AG08396 (cell line): ENCODE results near the gene ADAMTSL5.

Experiments
- DNase-seq: peaks from one replicate; pipeline ENCODE4 v3.0.0; 2012; ENCODE audit warnings: low spot score, mixed read lengths

Gene ADAMTSL5

DNA sequence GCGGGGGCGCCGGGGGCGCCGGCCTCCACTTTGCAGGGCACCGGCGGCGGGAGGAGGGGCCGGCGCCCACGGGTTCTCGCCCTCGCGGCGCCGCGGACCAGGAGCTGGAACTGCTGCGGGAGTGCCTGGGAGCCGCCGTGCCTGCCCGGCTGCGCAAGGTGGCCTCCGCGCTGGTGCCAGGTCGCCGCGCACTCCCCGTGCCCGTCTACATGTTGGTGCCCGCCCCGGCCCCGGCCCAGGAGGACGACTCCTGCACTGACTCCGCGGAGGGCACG, 45.7 kb downstream of the ADAMTSL5 start:
- DNase-seq = no peak

DNA sequence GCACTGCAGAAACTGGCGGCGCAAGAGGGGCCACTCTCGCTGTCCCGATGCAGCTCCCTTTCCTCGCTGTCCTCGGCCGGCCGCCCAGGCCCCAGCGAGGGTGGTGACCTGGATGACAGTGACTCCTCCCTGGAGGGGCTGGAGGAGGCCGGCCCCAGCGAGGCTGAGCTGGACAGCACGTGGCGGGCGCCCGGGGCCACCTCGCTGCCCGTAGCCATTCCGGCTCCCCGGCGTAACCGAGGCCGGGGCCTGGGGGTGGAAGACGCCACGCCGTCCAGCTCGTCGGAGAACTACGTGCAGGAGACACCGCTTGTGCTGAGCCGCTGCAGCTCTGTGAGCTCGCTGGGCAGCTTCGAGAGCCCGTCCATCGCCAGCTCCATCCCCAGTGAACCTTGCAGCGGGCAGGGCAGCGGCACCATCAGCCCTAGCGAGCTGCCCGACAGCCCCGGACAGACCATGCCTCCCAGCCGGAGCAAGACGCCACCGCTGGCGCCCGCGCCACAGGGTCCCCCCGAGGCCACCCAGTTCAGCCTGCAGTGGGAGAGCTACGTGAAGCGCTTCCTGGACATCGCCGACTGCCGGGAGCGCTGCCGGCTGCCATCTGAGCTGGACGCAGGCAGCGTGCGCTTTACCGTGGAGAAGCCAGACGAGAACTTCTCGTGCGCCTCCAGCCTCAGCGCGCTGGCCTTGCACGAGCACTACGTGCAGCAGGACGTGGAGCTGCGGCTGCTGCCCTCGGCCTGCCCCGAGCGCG, 46.2 kb downstream of the ADAMTSL5 start:
- no peak for DNase-seq

DNA sequence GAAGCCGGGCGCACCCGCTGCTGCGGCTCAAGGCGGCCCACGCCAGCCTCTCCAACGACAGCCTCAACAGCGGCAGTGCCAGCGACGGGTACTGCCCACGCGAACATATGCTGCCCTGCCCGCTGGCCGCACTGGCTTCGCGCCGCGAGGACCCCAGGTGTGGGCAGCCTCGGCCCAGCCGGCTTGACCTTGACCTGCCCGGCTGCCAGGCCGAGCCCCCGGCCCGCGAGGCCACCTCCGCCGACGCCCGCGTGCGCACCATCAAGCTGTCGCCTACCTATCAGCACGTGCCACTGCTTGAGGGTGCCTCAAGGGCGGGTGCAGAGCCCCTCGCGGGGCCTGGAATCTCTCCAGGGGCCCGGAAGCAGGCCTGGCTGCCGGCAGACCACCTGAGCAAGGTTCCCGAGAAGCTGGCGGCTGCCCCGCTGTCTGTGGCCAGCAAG, 46.8 kb downstream of the ADAMTSL5 start:
- no peak for DNase-seq

DNA sequence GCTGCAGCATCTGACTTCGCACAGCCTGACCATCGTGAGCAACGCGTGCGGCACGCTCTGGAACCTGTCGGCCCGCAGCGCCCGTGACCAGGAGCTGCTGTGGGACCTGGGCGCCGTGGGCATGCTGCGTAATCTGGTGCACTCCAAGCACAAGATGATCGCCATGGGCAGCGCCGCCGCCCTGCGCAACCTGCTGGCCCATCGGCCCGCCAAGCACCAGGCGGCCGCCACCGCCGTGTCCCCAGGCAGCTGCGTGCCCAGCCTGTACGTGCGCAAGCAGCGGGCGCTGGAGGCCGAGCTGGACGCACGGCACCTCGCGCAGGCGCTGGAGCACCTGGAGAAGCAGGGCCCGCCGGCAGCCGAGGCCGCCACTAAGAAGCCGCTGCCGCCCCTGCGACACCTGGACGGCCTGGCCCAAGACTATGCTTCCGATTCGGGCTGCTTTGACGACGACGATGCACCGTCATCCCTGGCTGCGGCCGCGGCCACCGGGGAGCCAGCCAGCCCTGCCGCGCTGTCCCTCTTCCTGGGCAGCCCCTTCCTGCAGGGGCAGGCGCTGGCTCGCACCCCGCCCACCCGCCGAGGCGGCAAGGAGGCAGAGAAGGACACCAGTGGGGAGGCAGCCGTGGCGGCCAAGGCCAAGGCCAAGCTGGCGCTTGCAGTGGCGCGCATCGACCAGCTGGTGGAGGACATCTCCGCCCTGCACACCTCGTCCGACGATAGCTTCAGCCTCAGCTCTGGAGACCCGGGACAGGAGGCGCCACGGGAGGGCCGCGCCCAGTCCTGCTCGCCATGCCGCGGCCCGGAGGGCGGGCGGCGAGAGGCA, 47.4 kb downstream of the ADAMTSL5 start:
- DNase-seq = peak; percentile 80

DNA sequence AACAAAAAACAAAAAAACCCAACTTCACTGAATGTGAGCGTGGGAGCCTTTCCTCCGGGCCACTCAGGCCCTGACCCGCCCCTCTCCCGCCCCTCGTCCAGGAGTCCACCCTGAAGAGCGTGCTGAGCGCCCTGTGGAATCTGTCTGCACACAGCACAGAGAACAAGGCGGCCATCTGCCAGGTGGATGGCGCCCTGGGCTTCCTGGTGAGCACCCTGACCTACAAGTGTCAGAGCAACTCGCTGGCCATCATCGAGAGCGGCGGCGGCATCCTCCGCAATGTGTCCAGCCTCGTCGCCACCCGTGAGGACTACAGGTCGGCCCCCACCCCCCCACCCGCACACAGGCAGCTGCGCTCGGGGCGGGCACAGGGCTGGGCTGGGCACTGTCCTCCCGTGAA, 51.0 kb downstream of the ADAMTSL5 start:
- DNase-seq = no peak

DNA sequence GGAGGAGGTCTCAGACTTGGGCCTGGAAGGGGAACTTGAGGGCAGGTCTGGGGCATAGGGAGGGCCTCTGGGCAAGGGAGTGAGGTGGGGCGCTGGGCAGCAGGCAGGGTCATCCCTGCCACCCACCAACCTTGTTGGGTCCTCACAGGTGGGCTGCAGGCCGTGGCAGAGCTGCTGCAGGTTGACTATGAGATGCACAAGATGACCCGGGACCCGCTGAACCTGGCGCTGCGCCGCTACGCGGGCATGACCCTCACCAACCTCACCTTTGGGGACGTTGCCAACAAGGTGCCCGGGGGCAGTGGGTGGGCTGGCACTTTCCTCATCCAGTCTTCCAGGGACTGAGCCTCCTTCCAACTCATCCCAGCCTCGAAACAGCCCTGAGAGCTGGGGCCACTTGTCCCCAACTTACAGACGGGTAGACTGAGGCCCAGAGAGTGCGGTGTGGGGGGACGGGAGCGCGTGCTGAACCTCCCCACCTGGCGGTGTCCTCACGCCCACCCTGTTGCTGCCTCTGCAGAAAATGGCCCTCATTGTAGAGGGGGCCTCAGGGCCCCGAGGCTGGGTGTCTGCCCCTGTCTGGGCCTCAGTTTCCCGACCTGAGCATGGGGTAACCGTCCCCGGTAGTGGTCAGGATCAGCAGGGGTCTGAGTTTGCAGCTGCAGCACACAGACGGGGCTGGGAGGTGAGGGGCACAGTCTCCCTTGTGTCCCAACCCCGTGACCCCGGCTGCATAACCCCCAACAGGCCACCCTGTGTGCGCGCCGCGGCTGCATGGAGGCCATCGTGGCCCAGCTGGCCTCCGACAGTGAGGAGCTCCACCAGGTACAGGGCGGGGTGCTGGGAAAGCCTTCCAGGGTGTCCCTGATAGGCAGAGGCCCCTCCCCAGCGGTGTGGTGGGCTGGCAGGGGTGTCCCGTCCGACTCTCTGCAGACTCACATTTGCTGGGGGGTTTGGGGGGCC, 52.5 kb downstream of the ADAMTSL5 start:
- DNase-seq = no peak

DNA sequence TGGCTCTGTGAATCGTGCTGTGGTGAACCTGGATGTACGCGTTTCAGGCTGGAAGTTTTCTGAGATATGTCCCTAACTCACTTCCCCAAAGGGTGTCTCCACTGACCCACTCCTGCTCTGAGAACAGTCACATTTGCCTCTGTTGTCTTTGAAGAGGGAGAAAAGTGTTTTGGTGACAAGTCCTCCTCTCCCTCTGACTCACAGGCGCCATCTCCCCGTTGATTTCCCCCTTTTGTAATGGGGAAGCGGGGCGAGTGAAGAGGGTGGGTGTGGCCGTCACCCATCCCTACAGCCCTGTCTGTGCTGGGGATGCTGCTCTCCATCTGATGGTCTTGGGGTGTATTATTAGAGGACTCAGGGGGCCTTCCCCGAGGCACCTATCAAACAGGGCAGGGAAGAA, 53.3 kb downstream of the ADAMTSL5 start:
- DNase-seq = no peak

DNA sequence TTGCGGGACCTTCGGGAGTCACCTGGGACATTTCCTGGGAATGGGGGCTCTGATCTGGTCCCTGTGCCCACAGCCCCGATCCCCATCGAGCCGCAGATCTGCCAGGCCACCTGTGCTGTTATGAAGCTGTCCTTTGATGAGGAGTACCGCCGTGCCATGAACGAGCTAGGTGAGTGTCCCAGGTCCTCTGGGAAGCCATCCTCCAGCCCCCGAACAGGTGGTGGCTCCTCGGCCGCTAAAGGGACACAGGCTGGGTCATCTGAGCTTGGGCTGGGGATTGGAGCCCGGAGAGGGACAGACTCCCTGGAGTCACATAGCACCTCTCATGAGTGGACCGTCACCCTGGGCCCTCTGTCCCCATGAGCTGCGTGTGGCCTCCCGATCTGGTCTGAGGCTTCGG, 54.9 kb downstream of the ADAMTSL5 start:
- DNase-seq = no peak

DNA sequence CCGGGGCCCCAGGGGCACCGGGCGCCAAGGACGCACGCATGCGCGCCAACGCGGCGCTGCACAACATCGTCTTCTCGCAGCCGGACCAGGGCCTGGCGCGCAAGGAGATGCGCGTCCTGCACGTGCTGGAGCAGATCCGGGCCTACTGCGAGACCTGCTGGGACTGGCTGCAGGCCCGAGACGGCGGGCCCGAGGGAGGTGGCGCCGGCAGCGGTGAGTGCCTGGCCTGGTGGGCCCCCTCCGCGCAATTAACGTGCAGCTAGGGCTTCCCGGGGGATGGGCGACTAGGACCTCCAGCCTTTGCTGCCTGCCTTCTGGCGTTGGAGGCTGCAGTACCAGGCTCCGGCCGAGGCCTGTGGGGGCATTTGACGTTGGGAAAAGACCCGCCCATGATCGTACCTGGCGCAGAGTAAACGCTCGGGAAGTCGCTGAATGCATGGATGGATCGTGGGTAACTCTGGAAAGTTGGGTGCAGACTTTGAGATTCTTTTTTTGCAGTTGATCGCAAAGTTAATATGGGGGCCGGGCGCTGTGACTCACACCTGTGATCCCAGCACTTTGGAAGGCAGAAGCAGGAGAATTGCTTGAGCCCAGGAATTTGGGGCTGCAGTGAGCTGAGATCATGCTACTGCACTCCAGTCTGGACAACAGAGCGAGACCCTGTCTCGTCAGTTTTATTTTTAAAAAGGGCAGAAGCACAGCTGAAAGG, 55.6 kb downstream of the ADAMTSL5 start:
- DNase-seq = no peak

DNA sequence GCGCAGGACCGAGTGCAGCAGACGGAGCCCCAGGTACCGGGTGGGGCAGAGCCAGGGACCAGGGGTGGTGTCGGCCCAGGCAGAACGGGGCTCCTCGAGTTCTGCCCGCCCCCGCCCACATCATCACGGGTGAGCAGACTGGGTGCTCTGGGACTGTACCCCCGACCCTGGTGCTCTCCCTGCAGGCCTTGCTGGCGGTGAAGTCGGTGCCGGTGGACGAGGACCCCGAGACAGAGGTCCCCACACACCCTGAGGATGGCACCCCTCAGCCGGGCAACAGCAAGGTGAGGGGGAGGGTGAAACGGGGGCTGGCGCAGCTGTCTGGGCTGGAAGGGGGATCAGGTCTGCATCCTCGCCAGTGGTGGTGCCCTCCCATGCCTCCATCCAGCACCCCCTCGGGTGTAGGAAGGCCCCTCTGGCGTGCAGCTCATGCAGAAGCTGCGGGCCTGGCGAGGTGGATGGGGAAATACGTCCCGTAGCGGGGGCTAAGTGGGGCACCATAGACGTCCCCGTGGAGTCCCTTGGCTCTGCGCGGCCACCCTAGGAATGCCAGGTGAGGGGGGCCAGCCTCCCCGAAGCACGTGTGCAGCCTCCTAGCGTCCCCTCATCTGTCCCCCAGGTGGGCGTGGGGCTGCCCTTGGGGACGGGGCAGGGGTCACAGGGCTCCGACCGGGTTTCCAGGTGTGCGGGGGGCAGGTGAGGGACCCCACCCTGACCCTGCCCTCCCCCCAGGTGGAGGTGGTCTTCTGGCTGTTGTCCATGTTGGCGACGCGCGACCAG, 56.5 kb downstream of the ADAMTSL5 start:
- no peak for DNase-seq

DNA sequence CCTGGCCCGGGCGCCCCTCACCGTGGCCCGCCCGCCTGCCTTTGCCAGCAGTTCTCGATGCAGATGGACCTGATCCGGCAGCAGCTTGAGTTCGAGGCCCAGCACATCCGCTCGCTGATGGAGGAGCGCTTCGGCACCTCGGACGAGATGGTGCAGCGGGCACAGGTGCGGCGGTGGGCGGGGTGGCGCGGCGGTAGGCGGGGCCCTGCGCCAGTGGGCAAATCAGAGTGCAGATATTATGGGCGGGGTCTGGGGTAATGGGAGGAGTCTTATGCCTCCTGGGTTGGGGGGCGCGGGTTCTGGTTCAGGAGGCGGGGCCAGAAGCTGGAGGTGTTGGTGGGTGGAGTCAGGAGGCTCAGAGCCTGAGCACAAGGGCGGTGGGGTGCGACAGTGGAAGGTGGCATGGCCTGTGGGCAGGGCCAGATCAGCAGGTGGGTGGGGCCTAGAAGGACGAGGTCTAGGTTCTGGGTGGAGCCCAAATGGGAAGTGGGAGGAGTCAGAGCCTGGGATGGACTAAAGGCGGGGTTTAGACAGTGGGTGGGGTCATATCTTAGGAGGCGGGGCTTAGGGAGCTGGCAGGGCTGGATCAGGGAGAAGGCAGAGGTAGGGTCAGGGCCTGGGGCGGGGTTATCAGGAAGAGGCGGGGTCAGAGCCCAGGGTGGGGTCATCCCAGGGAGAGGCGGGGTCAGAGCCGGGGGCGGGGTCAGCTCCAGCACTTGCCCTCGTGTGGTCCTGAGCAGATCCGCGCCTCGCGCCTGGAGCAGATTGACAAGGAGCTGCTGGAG, 57.3 kb downstream of the ADAMTSL5 start:
- DNase-seq = peak; percentile 86
